HepG2 (cell line): ENCODE results near the gene CRADD. TPM values are rescaled to one million over a fixed set of nuclear protein-coding genes. Genes with fewer than 3 reads are reported as not detected.
A peak's percentile ranks its signal among the peaks of the same experiment; 100 is the strongest.

Experiments used
- AGO1 ChIP-seq: fragments of 200-400 bp; formaldehyde crosslinking; IDR thresholded peaks from 2 replicates; pipeline ENCODE4 v1.6.1; 2017; ENCODE audit warnings: mild to moderate bottlenecking, low read depth, low read length, moderate library complexity; ENCODE audit not compliant: poor library complexity, severe bottlenecking
- CREBL2 ChIP-seq: sonication (generic); formaldehyde crosslinking; IDR thresholded peaks from 2 replicates; pipeline ENCODE4 v1.8.1; 2023; ENCODE audit warnings: missing genetic modification reagents, mild to moderate bottlenecking, borderline replicate concordance
- DNMT1 ChIP-seq: sonication (generic); formaldehyde crosslinking; IDR thresholded peaks from 2 replicates; pipeline ENCODE4 v1.5.1; 2020; ENCODE audit warnings: mild to moderate bottlenecking, missing genetic modification reagents
- EP300 ChIP-seq, 3 experiments: sonication (generic) in 1 of 3; formaldehyde crosslinking in 1 of 3; IDR thresholded peaks; 2 replicates each; pipeline versions ENCODE4 v1.5.1 to v1.6.1; 2011 to 2020; ENCODE audit warnings: low read depth in 2 of 3, low read length in 2 of 3, borderline replicate concordance in 1 of 3, improper control_type of control experiment in 1 of 3, mild to moderate bottlenecking in 1 of 3, missing genetic modification reagents in 1 of 3, moderate library complexity in 1 of 3
- FOSL2 ChIP-seq: sonication (generic); formaldehyde crosslinking; IDR thresholded peaks from 2 replicates; pipeline ENCODE4 v1.4.0; 2020; ENCODE audit warnings: missing genetic modification reagents
- MLLT10 ChIP-seq: sonication (generic); formaldehyde crosslinking; IDR thresholded peaks from 2 replicates; pipeline ENCODE4 v1.4.0; 2020; ENCODE audit warnings: missing genetic modification reagents
- PBX3 ChIP-seq: sonication (generic); formaldehyde crosslinking; IDR thresholded peaks from 2 replicates; pipeline ENCODE4 v1.8.1; 2023; ENCODE audit warnings: missing genetic modification reagents, inconsistent platforms, borderline replicate concordance
- PITX1 ChIP-seq: sonication (generic); formaldehyde crosslinking; IDR thresholded peaks from 2 replicates; pipeline ENCODE4 v1.5.1; 2020; ENCODE audit warnings: mild to moderate bottlenecking, missing genetic modification reagents
- POGK ChIP-seq: sonication (generic); formaldehyde crosslinking; conservative IDR thresholded peaks from 2 replicates; pipeline ENCODE4 v1.8.0; 2022; ENCODE audit warnings: mild to moderate bottlenecking, moderate library complexity, missing genetic modification reagents
- RAD21 ChIP-seq: fragments of 450-650 bp; formaldehyde crosslinking; IDR thresholded peaks from 2 replicates; pipeline ENCODE4 v1.5.0; 2020; ENCODE audit warnings: mild to moderate bottlenecking
- RFX5 ChIP-seq: IDR thresholded peaks from 2 replicates; pipeline ENCODE4 v1.6.1; 2011; ENCODE audit warnings: low read depth, low read length, improper control_type of control experiment
- SMC3 ChIP-seq: IDR thresholded peaks from 2 replicates; pipeline ENCODE4 v1.6.1; 2011; ENCODE audit warnings: low read length, improper control_type of control experiment
- SSRP1 ChIP-seq: IDR thresholded peaks from 2 replicates; pipeline ENCODE4 v1.6.1; 2016; ENCODE audit warnings: control low read depth
- TEAD3 ChIP-seq: optimal IDR thresholded peaks from 2 replicates; pipeline ENCODE3; 2016; ENCODE audit warnings: borderline replicate concordance
- ZBTB14 ChIP-seq: sonication (generic); formaldehyde crosslinking; IDR thresholded peaks from 2 replicates; pipeline ENCODE4 v1.4.0; 2020; ENCODE audit warnings: missing genetic modification reagents
- ZIK1 ChIP-seq: sonication (generic); formaldehyde crosslinking; IDR thresholded peaks from 2 replicates; pipeline ENCODE4 v1.5.0; 2020; ENCODE audit warnings: mild to moderate bottlenecking, low read depth, missing genetic modification reagents, borderline replicate concordance
- ZMYM4 ChIP-seq: sonication (generic); formaldehyde crosslinking; IDR thresholded peaks from 2 replicates; pipeline ENCODE4 v1.8.1; 2023; ENCODE audit warnings: mild to moderate bottlenecking, missing genetic modification reagents
- ZNF629 ChIP-seq: sonication (generic); formaldehyde crosslinking; conservative IDR thresholded peaks from 2 replicates; pipeline ENCODE4 v1.5.0; 2020; ENCODE audit warnings: missing genetic modification reagents
- ZNF713 ChIP-seq: sonication (generic); formaldehyde crosslinking; IDR thresholded peaks from 2 replicates; pipeline ENCODE4 v1.4.0; 2020; ENCODE audit warnings: mild to moderate bottlenecking, missing genetic modification reagents
- ZNF768 ChIP-seq: sonication (generic); formaldehyde crosslinking; IDR thresholded peaks from 2 replicates; pipeline ENCODE4 v1.4.0; 2020; ENCODE audit warnings: missing genetic modification reagents
- polyA plus RNA-seq, 8 experiments: library from polyadenylated mRNA; depleted of rRNA in 3 of 8; stranded (reverse) in 7 of 8; unstranded in 1 of 8; fragments of >200 nt; fragmentation: Illumina TruSeq in 4 of 8; extraction: Trizol in 4 of 8; gene quantifications; 2 replicates each; pipeline versions ENCODE4 v1.2.1 to v1.2.3, GENCODE V29; 2011 to 2016; ENCODE audit warnings: low read depth in 4 of 8, missing spikeins in 1 of 8, mixed read lengths in 1 of 8; ENCODE audit not compliant: insufficient read depth in 1 of 8
- total RNA-seq, 5 experiments: library from RNA; depleted of rRNA; stranded (reverse); fragments of >200 nt; fragmentation: Illumina TruSeq; extraction: Trizol; gene quantifications; 2 replicates each; pipeline ENCODE4 v1.2.3, GENCODE V29; 2016; ENCODE audit warnings: low read depth in 1 of 5
- TF ChIP-seq, protein P1 (sequence below): sonication (generic); formaldehyde crosslinking; IDR thresholded peaks from 2 replicates; pipeline ENCODE4 v1.4.0; 2020; ENCODE audit warnings: missing genetic modification reagents
- TF ChIP-seq, protein P2 (sequence below): sonication (generic); formaldehyde crosslinking; IDR thresholded peaks from 2 replicates; pipeline ENCODE4 v1.4.0; 2020; ENCODE audit warnings: mild to moderate bottlenecking, missing genetic modification reagents

Gene CRADD
- total and polyA plus RNA-seq, 2 of the 13 experiments (the other 11 are each of a cell fraction or from before 2014, with no cell fraction given): 12.4 to 18.8 TPM

DNA sequence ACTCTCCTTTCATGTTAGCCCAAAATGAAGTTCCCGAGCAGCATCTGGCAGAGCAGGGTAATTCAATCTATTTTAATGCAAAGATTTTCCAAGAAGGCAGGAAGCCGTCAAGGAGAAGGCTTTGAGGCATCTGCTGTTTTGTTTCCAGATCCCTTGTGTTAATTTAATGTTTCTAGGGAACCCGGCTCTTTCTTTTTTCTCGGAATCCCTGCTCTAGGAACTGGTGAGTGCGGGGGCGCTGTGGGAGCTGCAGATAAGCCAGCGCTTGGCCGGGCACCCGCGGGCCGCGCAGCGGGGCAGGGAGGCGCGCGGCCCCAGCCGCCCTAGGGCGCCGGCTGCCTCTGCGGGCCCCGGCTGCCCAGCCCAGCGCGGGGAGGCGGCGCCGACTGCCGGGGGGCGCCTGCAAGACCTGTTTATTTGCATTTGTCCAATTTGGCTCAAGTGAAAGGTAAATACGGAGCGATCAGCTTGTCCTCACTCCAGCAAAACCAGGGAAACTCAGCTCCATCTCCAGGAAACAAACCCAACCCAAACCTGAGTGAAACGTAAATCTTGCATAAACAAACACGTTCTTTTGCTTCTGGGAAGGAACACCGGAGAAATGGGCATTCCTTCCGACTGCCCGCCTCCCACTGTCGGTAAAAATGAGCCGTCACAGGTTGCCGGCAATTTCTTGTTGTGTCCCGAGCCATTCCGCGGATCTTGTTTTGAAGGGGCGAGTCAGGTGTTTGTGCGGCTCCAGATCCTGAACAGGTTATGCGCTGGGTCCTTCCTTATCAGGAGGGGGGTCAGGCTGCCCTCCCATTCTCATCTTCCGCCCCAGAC is 65.1 kb downstream of the CRADD start (continued):
- TF ChIP-seq, protein P1, sequence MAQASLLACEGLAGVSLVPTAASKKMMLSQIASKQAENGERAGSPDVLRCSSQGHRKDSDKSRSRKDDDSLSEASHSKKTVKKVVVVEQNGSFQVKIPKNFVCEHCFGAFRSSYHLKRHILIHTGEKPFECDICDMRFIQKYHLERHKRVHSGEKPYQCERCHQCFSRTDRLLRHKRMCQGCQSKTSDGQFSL (CRISPR knock-in tag): no peak
- TF ChIP-seq ZNF713 (CRISPR knock-in tag) (no peak), SMC3 (peak; percentile 37), CREBL2 (CRISPR knock-in tag) (no peak), ZMYM4 (CRISPR knock-in tag) (peak; percentile 22), ZNF768 (no peak), EP300 (IDR thresholded peaks at IDR 0.05; ENCODE audit: low read depth in 2 of 2, low read length in 2 of 2) (peak; percentile 28 to 29; a peak in 1 of 4 replicates), EP300 (CRISPR knock-in tag; IDR thresholded peaks at IDR 0.05; ENCODE audit: borderline replicate concordance) (no peak), POGK (CRISPR knock-in tag) (no peak), RAD21 (CRISPR knock-in tag) (peak; percentile 91), PITX1 (CRISPR knock-in tag) (no peak), PBX3 (no peak), AGO1 (no peak), SSRP1 (no peak), MLLT10 (CRISPR knock-in tag) (no peak), ZNF629 (CRISPR knock-in tag) (0 out of 2 replicates have a peak, but pooled peaks have one; percentile 27), ZIK1 (CRISPR knock-in tag) (no peak), ZBTB14 (CRISPR knock-in tag) (peak; percentile 74), FOSL2 (no peak), RFX5 (0 out of 2 replicates have a peak, but pooled peaks have one; percentile 20), TEAD3 (CRISPR knock-in tag) (no peak), DNMT1 (no peak)
- TF ChIP-seq, protein P2, sequence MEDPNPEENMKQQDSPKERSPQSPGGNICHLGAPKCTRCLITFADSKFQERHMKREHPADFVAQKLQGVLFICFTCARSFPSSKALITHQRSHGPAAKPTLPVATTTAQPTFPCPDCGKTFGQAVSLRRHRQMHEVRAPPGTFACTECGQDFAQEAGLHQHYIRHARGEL (CRISPR knock-in tag): no peak
